IPS-15b (cell line): ENCODE results near the gene ZNF808.
A peak's percentile ranks its signal among the peaks of the same experiment; 100 is the strongest.
"Not testable (repeated sequence)": the region's sequence is repeated elsewhere in the genome, so short reads cannot be mapped to it uniquely, and the experiment has no call there.

Experiments used
- H3K27me3 ChIP-seq: one replicate; pipeline ENCODE4 v1.6.1; 2013; ENCODE audit warnings: low read length; ENCODE audit not compliant: control insufficient read depth, insufficient read depth
- H3K36me3 ChIP-seq: one replicate; pipeline ENCODE4 v1.6.1; 2013; ENCODE audit warnings: low read length; ENCODE audit not compliant: control insufficient read depth, insufficient read depth
- H3K4me1 ChIP-seq: one replicate; pipeline ENCODE4 v1.6.1; 2013; ENCODE audit warnings: mild to moderate bottlenecking, low read length; ENCODE audit not compliant: control insufficient read depth, insufficient read depth
- H3K4me3 ChIP-seq: one replicate; pipeline ENCODE4 v1.5.1; 2013; ENCODE audit warnings: low read depth, low read length
- H3K9ac ChIP-seq: one replicate; pipeline ENCODE4 v1.6.1; 2013; ENCODE audit warnings: low read depth, mild to moderate bottlenecking, low read length
- H3K9me3 ChIP-seq: one replicate; pipeline ENCODE4 v1.6.1; 2013; ENCODE audit warnings: mild to moderate bottlenecking, low read length; ENCODE audit not compliant: control insufficient read depth, insufficient read depth

Gene ZNF808

DNA sequence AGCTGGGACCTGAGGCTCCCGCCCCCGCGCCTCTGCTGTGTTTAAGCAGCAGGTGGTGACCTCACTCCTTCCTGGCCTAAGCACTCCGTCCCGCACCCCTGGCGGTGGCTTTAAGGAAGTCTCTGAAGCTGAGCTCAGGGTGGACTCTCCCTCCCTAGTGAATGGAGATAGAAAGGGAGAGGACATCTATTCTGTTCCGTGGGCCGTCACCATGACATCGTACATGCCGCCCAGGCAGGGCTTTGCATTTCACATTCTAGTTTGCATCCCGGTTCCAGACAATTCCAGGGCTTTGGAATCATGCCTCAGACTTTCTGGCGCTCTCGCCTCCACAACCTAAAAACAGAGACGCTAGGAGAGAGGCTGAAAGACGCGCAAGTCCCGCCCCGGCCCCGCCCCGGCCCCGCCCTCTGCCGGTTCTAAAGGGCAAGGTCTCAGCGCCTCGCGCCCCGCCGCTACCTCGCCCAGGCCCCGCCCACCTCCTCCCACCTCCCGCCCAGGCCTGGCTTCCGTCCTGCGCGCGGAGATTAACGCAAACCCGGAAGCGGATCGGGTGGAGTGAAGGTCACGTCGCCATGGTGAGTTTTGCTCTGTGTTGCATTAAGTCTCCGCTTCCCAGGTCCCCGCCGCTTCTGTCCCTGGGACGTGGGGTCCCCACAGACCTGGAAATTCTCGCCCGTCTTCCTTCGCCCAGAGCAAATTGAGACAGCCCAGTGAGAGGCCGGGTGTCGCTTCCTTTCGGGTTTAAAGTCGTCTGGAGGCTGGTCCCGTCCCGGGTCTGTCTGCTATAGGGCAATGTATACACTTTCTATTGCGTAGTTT is at the start of gene ZNF808:
TSS of gene ZNF808 (plus strand) at position 535 of the 822 bp plus-strand sequence. CDS start 15,617 bp downstream, outside the sequence.
- Histone ChIP-seq H3K9ac (peak within 1 kb of the TSS; percentile 65), H3K36me3 (no peaks in the 10 kb centered on the region), H3K27me3 (no peaks in the 10 kb centered on the region), H3K4me1 (peaks cover under 1% of the 10 kb centered on the region), H3K4me3 (peak within 1 kb of the TSS; percentile 96), H3K9me3 (no peaks in the 10 kb centered on the region)

DNA sequence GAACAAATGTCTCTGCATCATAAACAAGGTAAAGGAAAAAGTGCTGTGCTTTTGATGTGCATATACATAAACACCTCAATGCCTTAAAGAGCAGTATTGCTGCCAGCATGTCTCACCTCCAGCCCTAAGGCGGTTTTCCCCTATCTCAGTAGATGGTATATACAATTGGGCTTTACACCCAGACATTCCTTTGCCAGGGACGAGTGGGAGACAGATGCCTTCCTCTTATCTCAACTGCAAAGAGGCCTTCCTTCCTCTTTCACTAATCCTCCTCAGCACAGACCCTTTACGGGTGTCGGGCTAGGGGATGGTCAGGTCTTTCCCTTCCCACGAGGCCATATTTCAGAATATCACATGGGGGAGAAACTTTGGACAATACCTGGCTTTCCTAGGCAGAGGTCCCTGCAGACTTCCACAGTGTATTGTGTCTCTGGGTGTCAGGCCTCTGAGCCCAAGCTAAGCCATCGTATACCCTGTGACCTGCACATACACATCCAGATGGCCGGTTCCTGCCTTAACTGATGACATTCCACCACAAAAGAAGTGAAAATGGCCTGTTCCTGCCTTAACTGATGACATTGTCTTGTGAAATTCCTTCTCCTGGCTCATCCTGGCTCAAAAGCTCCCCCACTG is 43.2 kb upstream of the ZNF808 start:
- H3K27me3 ChIP-seq, H3K9ac ChIP-seq, H3K4me1 ChIP-seq, H3K4me3 ChIP-seq, H3K36me3 ChIP-seq: not testable (repeated sequence)
- H3K9me3 ChIP-seq, result peaks cover 15% of the 10 kb centered on the region

DNA sequence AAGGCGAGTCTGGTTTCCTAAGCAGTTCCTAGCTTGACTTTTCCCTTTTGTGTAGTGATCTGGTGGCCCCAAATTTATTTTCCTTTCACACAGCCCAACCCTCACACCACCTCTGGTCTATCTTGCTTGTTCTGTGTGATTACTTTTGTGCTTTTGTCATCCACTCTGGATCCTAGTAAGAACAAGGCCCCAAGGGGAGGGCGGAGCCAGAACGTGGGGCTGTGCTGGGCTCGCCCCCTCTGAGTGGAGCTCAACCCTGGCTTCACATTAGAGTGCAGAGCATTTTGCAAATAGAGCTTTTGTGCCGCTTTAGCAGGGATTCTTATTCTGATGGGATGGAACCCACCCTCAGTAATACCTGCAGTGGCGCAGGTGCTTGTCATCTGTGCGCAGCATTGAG is 42.4 kb upstream of the ZNF808 start:
- not testable (repeated sequence) for H3K4me1 ChIP-seq, H3K27me3 ChIP-seq, H3K9ac ChIP-seq, H3K36me3 ChIP-seq
- H3K9me3 ChIP-seq, result peaks cover 13% of the 10 kb centered on the region
- peak overlapping the region; percentile 30 for H3K4me3 ChIP-seq

DNA sequence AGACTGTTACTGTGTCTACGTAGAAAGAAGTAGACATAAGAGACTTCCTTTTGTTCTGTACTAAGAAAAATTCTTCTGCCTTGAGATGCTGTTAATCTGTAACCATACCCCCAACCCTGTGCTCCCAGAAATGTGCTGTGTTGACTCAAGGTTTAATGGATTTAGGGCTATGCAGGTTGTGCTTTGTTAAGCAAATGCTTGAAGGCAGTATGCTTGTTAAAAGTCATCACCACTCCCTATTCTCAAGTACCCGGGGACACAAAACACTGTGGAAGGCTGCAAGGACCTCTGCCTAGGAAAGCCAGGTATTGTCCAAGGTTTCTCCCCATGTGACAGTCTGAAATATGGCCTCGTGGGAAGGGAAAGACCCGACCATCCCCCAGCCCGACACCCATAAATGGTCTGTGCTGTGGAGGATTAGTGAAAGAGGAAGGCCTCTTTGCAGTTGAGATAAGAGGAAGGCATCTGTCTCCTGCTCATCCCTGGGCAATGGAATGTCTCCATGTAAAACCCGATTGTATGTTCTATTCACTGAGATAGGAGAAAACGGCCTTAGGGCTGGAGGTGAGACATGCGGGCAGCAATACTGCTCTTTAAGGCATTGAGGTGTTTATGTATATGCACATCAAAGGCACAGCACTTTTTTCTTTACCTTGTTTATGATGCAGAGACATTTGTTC is 41.8 kb upstream of the ZNF808 start:
- H3K4me3 ChIP-seq, result peak overlapping the region; percentile 30
- H3K36me3 ChIP-seq, H3K4me1 ChIP-seq, H3K9me3 ChIP-seq, H3K9ac ChIP-seq, H3K27me3 ChIP-seq: not testable (repeated sequence)

DNA sequence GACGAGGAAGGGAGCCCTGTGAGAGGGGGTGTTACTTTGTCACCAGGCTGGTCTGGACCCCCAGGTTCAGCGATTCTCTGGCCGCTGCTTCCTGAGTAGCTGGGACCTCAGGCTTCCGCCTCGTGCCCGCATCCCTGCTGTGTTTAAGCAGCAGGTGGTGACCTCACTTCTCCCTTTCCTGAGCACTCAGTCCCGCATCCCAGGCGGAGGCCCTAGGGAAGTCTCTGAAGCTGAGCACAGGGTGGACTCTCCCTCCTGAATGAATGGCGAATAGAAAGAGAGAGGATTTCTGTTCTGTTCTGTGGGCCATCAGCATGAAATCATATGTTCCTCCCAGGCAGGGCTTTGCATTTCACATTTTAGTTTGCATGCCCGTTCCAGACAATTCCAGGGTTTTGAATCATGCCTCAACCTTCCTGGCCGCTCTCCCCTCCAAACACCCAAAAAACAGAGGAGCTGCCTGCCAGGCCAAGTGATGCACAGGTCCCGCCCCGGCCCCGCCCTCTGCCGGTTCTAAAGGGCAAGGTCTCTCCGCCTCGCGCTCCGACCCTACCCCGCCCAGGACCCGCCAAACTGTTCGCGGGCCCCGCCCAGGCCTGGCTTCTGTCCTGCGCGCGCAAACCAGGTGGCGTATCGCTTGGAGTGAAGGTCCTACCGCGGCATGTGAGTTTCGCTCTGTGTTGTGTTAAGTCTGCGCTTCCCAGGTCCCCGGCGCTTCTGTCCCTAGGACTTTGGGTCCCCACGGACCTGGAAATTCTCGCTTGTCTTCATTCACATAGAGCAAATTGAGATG is 35.1 kb upstream of the ZNF808 start:
- Histone ChIP-seq H3K9ac (peak overlapping the region; percentile 60), H3K4me3 (peak overlapping the region; percentile 86), H3K36me3 (no peaks in the 10 kb centered on the region), H3K9me3 (no peaks in the 10 kb centered on the region), H3K27me3 (no peaks in the 10 kb centered on the region), H3K4me1 (no peaks in the 10 kb centered on the region)

DNA sequence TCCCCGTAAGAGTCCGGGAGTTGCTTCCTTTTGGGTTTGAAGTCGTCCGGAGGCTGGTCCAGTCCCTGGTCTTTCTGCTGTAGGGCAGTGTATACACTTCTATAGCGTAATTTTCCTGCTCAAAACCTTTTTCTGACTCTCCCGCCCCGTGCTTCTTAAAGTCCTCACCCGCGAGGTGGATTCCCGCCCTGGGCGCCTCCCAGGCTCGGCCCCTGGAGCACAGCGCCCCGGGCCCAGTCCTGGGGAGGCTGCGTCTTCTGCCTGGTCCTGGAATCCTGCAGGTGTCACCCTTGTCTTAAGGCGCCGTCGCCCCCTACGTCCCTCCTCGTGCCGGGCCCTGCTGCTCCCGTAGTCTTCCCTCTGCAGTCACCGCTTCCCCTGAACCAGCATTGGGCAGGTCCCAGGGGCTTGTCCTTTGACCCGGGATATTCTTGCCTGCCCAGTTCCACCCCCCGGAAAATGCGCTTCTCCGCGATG is 34.4 kb upstream of the ZNF808 start:
- Histone ChIP-seq H3K4me1 (no peaks in the 10 kb centered on the region), H3K9ac (peak overlapping the region; percentile 60), H3K36me3 (no peaks in the 10 kb centered on the region), H3K4me3 (peak overlapping the region; percentile 86), H3K9me3 (no peaks in the 10 kb centered on the region), H3K27me3 (no peaks in the 10 kb centered on the region)

DNA sequence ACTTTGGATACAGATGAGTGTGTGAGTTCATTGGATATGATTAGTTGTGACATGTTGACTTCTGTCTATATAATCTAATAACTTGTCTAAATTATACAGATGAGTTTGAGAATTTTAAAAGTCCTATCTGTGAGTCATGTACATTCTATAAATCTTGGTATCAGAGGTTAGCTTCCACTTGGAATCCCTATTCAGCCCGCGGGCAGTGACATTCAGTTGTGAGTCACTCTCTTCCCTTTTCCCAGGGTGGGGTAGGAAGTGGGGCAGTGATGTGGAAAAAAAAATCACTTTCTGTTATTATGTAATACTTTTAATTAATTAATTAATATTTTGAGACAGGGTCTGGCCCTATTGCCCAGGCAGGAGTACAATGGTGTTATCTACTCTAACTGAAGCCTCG is 33.0 kb upstream of the ZNF808 start:
- Histone ChIP-seq H3K36me3 (no peaks in the 10 kb centered on the region), H3K9ac (no peak overlapping the region), H3K4me1 (peaks cover 3% of the 10 kb centered on the region), H3K27me3 (peaks cover 8% of the 10 kb centered on the region), H3K4me3 (no peak overlapping the region), H3K9me3 (no peaks in the 10 kb centered on the region)

DNA sequence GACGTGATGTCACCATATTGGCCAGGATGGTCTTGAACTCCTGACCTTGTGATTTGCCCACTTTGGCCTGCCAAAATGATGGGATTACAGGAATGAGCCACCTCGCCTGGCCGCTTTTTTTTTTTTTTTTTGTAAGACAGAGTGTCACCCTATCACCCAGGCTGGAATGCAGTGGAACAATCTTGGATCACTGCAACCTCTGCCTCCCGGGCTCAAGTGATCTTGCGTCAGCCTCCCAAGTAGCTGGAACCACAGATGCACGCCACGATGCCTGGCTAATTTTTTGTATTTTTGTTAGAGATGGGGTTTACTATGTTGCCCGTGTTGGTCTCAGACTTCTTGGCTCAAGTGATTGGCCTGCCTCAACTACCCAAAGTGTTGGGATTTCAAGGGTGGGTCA is 28.9 kb upstream of the ZNF808 start:
- H3K36me3 ChIP-seq, result no peaks in the 10 kb centered on the region
- H3K4me1 ChIP-seq, result peaks cover 3% of the 10 kb centered on the region
- H3K9ac ChIP-seq, result no peak overlapping the region
- H3K27me3 ChIP-seq, result peaks cover 17% of the 10 kb centered on the region
- H3K9me3 ChIP-seq, result no peaks in the 10 kb centered on the region
- no peak overlapping the region for H3K4me3 ChIP-seq

DNA sequence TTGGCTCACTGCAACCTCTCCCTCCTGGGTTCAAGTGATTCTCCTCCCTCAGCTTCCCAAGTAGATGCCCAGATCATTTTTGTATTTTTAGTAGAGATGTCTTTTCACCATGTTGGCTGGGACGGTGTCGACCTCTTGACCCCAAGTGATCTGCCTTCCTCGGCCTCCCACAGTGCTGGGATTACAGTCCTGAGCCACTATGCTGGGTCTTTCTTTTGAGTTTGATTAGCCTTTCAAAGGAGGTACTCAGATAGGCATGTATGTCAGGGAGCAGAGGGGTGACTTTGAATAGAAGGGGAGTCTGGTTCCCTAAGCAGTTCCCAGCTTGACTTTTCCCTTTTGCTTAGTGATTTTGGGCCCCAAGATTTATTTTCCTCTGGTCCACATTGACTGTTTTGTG is 27.0 kb upstream of the ZNF808 start:
- H3K9me3 ChIP-seq, H3K4me1 ChIP-seq, H3K4me3 ChIP-seq, H3K9ac ChIP-seq, H3K36me3 ChIP-seq: not testable (repeated sequence)
- peaks cover 17% of the 10 kb centered on the region for H3K27me3 ChIP-seq

DNA sequence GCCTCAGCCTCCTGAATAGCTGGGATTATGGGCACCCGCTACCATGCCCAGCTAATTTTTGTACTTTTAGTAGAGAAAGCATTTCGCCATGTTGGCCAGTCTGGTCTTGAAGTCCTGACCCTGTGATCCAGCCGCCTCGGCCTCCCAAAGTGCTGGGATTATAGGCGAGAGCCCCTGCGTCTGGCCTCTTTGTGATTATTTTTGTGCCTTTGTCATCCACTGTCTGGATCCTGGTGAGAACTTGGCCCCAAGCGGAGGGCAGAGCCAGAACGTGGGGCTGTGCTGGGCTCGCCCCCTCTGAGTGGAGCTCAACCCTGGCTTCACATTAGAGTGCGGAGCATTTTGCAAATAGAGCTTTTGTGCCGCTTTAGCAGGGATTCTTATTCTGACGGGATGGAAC is 26.5 kb upstream of the ZNF808 start:
- H3K4me1 ChIP-seq, H3K4me3 ChIP-seq, H3K36me3 ChIP-seq, H3K9me3 ChIP-seq, H3K9ac ChIP-seq: not testable (repeated sequence)
- peaks cover 17% of the 10 kb centered on the region for H3K27me3 ChIP-seq

DNA sequence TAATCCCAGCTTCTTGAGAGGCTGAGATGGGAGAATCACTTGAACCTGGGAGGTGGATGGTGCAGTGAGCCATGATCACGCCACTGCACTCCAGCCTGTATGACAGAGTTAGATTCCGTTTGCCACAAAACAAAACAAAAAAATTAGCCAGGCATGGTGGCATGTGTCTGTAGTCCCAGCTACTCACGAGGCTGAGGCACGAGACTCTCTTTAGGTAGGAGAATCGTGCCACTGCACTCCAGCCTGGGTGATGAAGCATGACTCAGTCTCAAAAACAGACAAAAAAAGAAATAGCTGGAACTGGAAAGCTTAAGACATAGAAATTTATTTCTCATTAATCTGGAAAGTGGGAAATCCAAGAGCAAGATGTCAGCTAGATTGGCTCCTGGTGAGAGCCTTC is 20.2 kb upstream of the ZNF808 start:
- no peak overlapping the region for H3K4me3 ChIP-seq
- no peaks in the 10 kb centered on the region for H3K27me3 ChIP-seq
- H3K36me3 ChIP-seq, result peaks cover 6% of the 10 kb centered on the region
- no peaks in the 10 kb centered on the region for H3K4me1 ChIP-seq
- H3K9ac ChIP-seq, result no peak overlapping the region
- H3K9me3 ChIP-seq, result no peaks in the 10 kb centered on the region
